ENCODE measurements around the gene FAR2.
"Not testable (repeated sequence)": the region's sequence is repeated elsewhere in the genome, so short reads cannot be mapped to it uniquely, and the experiment has no call there.

The FAR2 gene

DNA sequence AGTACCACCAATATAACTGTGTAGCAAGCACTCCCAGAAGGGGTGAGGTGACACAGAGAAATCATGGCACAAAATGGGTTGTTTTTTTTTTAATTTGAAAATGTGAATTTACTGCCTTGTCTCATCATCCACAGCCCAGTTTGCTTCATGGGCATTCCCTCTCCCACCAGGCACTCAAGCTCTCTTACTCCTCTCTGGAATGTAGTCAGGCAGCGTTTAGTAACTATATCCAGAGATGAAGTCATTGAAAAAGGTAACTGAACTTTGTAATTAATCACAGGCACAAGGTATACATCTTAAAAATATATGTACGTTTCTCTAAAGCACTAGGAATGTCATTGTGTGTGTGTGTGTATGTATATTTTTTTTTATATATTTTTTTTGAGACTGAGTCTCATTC, 91.4 kb downstream of the FAR2 start:
- DNase-seq: no peak

DNA sequence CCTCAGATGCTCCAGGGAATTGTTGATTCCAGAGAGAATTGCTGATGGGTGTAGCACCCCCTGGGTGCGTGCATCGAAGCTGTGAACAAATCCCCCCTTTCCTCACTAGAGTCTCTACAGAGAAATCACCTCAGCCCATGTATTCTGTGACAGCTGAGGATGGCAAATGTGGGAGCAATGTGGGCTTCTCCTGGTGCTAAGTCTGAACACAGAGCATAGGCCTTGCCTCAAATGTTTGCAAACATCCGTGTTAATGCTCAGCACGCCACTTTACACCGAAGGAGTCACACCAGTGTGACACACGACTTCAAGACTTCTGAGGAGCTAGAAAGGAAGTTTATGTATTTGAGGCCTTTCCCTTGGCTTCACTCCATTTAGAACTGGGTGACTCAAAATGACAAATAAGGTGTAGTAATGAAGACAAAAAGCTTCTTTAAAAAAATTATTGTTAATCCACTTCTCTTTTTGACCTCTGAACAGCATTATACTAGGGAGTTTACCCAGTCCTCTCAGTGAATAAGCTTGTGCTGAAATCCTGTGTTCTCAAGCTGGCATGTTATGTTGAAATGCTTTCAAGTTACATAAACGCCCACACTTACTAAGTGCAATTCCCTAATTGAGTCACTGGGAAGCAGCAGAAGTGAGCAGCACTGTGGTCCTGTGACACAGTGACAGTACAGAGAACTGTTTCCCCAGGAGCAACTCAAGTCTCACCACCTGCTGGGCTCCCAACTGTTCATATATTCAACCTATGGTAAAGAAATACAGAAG, 92.9 kb downstream of the FAR2 start:
- no peak for DNase-seq

GRCh38 chr12:29242921-29243431, 93.9 kb downstream of the FAR2 start:
- DNase-seq: no peak

DNA sequence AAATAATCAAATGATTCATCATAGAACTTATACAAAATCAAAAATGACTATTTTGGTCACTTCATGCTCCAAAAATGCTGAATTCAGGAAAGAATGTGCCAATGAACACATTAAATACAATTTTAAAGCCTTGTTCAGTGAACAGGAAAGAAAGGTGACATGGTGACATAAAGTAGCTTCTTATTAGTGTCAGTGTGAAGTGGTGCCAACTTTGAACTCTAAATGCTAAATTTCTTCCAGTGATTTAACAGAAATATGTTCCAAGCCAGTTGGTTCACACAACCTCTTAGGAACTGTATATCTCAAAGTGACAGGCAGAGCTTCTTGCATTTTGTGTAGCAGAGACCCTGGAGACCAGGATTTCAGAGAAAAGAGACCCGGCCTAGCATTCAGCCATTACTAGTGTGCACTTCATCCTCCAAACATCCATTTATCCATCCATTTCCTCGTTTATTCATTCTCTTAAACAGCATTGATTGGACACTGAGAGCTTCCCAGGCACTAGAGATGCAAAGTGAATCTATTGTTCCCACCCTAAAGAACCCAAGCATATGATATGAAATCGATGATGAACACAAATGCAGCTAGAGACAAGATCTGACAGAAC, 95.2 kb downstream of the FAR2 start:
- no peak for DNase-seq

DNA sequence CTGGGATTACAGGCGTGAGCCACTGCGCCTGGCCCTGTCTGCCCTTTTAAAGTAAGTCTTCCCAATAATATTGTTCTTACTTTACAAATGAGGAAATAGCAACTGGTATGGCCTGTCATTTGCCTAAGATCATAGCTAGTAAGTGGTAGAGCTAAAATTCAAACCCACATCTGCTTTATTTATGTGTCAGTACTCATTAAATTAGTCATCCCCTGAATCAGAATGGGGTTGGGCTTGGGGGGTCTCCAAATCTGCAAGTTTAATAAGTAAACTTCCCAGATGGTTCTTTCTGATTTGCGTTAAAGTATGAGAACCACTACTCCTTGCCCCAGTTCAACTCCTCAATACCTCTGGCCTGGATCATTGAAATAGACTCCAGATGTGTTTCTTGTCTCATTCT, 96.2 kb downstream of the FAR2 start:
- DNase-seq: no peak

- no peak for DNase-seq
These were observed 100.9 kb downstream of the FAR2 start for GRCh38 chr12:29249930-29250329.

DNA sequence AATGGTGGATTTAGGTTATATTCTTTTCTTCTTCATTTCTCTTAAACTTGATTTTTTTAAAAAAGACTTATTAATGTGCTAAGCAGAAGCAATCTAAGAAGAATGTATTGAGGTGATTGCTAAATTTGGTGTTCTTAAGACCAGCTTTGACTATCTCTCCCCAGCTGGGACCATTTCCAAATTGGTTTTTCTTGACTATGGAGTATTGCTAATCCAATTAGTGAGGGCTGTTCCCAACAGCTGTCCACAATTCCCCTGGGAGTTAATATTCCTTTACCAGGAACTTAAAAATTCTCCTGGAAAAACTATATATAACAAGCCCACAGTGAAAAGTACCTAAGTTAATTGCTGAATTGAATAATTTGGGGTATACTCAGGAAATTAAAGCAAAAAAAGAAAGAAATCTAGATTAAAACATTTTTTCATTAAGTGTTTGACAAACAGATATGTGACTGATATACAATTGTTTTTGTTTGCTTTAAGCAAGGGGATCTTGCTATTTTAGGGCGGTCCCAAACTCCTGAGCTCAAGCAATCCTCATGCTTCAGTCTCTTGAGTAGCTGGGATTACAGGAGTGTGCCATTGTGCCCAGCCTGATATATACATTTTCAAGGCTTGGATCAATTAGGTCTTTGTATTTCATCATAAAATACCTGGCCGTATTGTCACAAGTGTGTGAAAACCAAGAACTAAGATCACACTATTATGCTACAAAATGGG, 105.0 kb downstream of the FAR2 start:
- DNase-seq: no peak

GRCh38 chr12:29255042-29255441, 106.0 kb downstream of the FAR2 start:
- no peak for DNase-seq

GRCh38 chr12:29256598-29256997, 107.5 kb downstream of the FAR2 start:
- no peak for DNase-seq

- not testable (repeated sequence) for DNase-seq
These were observed 108.6 kb downstream of the FAR2 start for GRCh38 chr12:29257687-29258086.

DNA sequence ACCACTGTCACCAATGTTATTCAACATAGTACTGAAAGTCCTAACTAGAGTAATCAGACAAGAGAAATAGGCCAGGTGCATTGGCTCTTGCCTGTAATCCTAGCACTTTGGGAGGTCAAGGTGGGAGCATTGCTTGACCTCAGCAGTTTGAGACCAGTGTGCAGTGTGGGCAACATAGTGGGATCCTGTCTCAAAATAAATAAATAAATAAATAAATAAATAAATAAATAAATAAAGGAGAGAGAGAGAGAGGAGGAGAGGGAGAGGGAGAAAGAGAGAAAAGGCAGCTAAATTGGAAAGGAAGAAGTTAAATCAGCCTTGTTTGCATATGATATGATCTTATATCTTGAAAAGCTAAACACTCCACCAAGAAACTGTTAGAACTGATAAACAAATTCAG, 115.3 kb downstream of the FAR2 start:
- DNase-seq: no peak

- DNase-seq: no peak
These were observed 120.8 kb downstream of the FAR2 start for GRCh38 chr12:29269706-29270408.

DNA sequence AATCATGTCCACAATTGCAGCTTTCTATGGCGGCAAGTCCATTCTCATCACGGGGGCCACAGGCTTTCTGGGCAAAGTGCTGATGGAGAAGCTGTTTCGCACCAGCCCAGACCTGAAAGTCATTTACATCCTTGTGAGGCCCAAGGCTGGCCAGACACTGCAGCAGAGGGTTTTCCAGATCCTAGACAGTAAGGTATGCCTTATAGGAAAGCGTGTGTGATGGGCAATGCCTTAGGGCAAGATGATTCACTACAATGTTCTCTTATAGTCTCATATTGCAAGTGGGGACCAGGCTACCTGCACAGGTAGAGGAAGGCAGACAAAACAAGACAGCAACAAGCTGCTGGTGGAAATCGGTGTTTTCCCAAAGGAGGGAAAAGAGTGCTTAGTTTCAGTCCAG, 121.4 kb downstream of the FAR2 start:
- DNase-seq: no peak

DNA sequence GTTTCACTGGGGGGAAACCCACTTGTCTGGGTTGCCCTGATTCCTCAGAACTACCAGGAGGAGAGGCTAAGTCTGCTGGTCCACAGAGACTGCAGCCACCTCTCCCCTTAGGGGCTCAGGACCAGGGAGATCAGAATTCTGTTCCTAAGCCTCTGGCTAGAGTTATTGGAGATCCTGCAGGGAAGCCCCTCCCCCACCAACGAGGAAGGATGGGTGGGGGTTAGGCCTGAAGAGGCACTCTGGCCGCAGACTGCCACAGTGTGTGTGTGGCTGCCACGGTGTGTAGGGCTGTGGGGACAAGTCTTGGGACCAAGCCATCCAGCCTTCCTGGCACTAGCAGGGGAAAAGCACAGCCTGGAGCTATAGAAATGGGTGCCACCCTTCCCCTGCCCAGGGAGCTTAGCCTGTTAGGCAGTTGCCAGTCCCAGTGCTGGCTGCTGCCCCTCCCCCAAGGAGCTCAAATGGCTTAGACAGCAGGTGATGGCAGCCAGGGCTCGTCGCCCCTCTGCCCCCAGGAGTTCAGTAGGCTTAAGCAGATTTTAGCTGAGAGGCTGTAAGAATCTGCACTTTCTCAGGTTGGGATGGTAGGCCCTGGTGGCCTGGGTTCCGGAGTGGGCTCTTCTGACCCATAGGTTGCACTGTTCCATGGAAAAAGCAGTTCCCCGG, 124.2 kb downstream of the FAR2 start:
- no peak for DNase-seq

DNA sequence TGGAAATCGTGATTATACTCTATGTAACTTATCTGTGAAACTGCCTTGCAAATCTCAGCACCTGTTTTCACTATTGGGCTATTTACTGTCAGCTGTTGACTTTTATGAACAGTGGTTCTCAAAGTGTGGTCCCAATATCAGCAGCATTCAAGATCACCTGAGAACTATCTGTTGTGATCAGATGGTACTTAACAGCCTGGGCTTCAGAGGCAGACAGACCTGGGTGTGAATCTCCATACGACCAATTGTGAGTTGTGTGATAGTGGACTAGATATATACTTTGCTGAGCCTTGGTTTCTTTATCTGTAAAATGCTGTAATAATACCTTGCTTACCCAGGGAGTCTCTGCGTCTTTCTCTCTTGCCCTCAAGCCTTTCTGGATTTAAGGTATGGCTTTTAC, 126.8 kb downstream of the FAR2 start:
- DNase-seq: no peak

DNA sequence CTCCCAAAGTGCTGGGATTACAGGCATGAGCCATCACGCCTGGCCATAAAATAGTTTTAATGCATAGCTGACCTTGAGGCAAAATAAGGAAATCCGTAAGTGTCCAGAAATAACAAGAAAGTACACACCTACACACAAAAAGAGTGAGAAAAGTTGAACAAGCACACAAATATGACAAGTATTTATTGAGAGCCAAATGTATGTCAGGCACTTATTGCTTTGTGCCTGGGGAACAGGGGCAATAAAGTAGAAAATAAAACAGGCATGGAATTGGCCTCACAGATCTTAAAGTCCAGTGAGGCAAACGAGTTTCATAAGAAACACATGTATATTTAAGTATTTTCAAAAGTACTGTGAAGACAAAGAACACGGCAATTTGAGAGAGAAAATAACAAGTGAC, 128.2 kb downstream of the FAR2 start:
- no peak for DNase-seq

DNA sequence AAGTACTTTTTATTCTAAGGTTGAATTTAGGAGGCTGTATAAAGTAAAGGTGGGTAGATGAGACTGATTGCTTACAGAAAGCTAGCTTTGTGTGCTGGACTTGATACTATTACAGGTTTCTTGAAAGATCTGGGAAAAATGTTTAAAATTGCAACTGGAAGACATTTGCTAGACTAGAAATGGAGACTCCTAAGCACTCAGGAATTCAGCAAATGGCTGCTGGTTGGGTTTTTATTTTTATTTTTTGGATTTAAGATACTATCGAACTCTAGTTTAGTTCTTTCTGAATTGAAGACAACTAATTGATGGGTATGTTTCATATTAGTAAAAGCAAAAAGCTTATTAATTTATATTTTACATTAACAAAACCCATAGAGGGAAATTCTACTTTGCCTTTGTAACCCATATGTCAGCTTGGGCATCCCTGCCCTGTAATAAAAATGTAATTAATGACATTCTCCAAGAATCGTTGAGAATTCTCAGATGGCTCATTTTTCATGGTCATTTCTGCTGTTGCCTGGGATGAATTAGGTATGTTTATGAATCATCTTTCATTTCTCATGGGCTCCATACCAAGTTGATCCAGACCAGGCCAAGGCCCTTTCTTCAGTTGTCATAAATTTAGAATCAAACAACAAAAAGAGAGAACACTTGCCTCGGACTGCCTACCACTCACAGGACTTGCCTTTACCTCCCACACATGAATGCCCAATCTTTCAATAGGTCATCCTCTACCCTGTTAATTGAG, 129.8 kb downstream of the FAR2 start:
- DNase-seq: no peak

GRCh38 chr12:29281371-29282005, 132.4 kb downstream of the FAR2 start:
- no peak for DNase-seq

- DNase-seq: no peak
These were observed 133.1 kb downstream of the FAR2 start for GRCh38 chr12:29282031-29282816.

DNA sequence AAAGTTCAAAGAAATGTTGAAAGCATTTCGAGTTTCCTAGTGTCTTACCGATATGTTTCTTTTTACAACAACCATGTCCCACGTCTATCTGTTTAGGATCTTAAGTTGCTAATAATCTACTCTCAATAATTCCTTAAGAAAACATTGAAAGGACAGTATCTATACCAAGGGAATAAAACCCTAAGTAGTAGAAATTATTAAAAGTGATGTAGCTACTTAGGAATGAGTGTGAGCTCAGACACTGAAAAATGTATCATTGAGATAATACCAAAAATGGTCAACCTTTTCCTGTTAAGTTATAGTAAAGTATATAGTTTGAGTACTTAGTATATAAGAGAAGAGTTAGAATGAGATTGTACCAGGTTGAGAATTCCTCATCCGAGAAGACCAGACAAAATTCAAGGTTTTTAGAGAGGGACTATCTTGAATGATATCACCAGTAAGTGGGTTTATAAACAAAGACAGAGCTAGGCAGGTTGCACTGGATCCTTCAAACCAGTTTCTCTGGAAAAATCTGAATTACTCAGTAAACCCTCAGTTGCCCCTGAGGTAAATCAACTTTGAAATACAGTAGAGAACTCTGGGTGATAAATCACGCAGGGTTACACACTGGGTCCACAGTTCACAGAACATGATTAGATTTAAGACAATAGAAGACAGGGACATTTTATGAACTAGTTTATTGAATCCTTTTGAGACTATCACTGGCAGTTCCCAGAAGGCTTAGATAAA, 135.1 kb downstream of the FAR2 start:
- no peak for DNase-seq

Measured in DMS153 (cell line).